ENCODE results near the gene PURB. TPM values are rescaled to one million over a fixed set of nuclear protein-coding genes. Genes with fewer than 3 reads are reported as not detected.

PURB gene
- total and polyA plus RNA-seq, 7 donors = 4.2 to 40.3 (median 31.4) TPM

GRCh38 chr7:44887293-44887692, 2.0 kb upstream of the PURB start:
- intact Hi-C loops (cut with DNase I) = loop anchor here (5.0 to 10.0 kb wide), 4 partner anchors 110 to 802 kb away; partner anchors contain the start of genes OGDH, POLM and ZMIZ2
- no peak for DNase-seq
- no peak for TF ChIP-seq EP300 (IDR thresholded peaks at IDR 0.05)
- TF ChIP-seq CTCF (IDR thresholded peaks at IDR 0.05) = no peak
- TF ChIP-seq POLR2A (IDR thresholded peaks at IDR 0.05) = no peak
- TF ChIP-seq POLR2AphosphoS5 (IDR thresholded peaks at IDR 0.05) = no peak

GRCh38 chr7:44884621-44885393, 523 bp downstream of the PURB start:
- peaks cover 0 to 58% (median 48%) of the 10 kb centered on the region in 4 donors for H3K4me1 ChIP-seq

More at GRCh38 chr7:44887293-44887692, 2.0 kb upstream of the PURB start:
- Histone ChIP-seq H3K36me3 (no peaks in the 10 kb centered on the region), H3K9me3 (no peaks in the 10 kb centered on the region), H3K27me3 (no peaks in the 10 kb centered on the region), H3K4me1 (peaks cover 0 to 35% (median 25%) of the 10 kb centered on the region in 4 donors), H3K27ac (peak overlapping the region in 1 of 4 donors; percentile 100), H3K4me3 (no peak overlapping the region)
- WGBS, 2 donors = 84 to 88% methylated on average over 6 of the region's 6 CpGs

GRCh38 chr7:44883961-44884620, 1.2 kb downstream of the PURB start:
- Histone ChIP-seq H3K4me1 (peaks cover 0 to 64% (median 55%) of the 10 kb centered on the region in 4 donors), H3K27ac (peak overlapping the region; percentile 99 to 100 (median 99)), H3K4me3 (peak overlapping the region; percentile 82 to 94 (median 92)), H3K9me3 (no peaks in the 10 kb centered on the region), H3K27me3 (no peaks in the 10 kb centered on the region), H3K36me3 (no peaks in the 10 kb centered on the region)
- no peak for DNase-seq
- intact Hi-C loops (cut with DNase I) = loop anchor here (2.0 to 10.0 kb wide), 3 partner anchors 87 to 799 kb away; partner anchors contain the start of genes POLM, PPIA and TBRG4
- WGBS, 2 donors = 22 to 39% methylated on average over 24 of the region's 24 CpGs
- TF ChIP-seq POLR2A (IDR thresholded peaks at IDR 0.05) (no peak), CTCF (IDR thresholded peaks at IDR 0.05) (no peak)

More at GRCh38 chr7:44884621-44885393, 523 bp downstream of the PURB start:
- DNase-seq = peak; percentile 82
- Histone ChIP-seq H3K9me3 (no peaks in the 10 kb centered on the region), H3K36me3 (no peaks in the 10 kb centered on the region), H3K4me3 (peak overlapping the region; percentile 82 to 94 (median 92)), H3K27ac (peak overlapping the region; percentile 99 to 100 (median 99)), H3K27me3 (no peaks in the 10 kb centered on the region)
- intact Hi-C loops (cut with DNase I) = loop anchor here (1.0 to 10.0 kb wide), 7 partner anchors 37 to 800 kb away; partner anchors contain the start of genes H2AZ2, OGDH, POLM and PPIA
- TF ChIP-seq CTCF (IDR thresholded peaks at IDR 0.05) = no peak
- peak in 2 of 4 donors; percentile 33 to 70 for TF ChIP-seq POLR2AphosphoS5 (IDR thresholded peaks at IDR 0.05)
- TF ChIP-seq POLR2A (IDR thresholded peaks at IDR 0.05) = no peak
- TF ChIP-seq EP300 (IDR thresholded peaks at IDR 0.05) = no peak
- WGBS, 2 donors = 1% methylated on average over 107 of the region's 107 CpGs

- TF ChIP-seq CTCF (IDR thresholded peaks at IDR 0.05) = no peak
- TF ChIP-seq POLR2AphosphoS5 (IDR thresholded peaks at IDR 0.05) = no peak
- no peak for TF ChIP-seq EP300 (IDR thresholded peaks at IDR 0.05)
- H3K9me3 ChIP-seq = no peaks in the 10 kb centered on the region
- intact Hi-C loops (cut with DNase I) = loop anchor here (10.0 kb wide), 1 partner anchor 798 kb away; the partner anchor contains the start of gene POLM
- peak overlapping the region; percentile 18 to 100 (median 99) for H3K27ac ChIP-seq
- peaks cover 0 to 76% (median 65%) of the 10 kb centered on the region in 4 donors for H3K4me1 ChIP-seq
- 64 to 84% methylated on average over 3 of the region's 3 CpGs for WGBS, 2 donors
- H3K27me3 ChIP-seq = no peaks in the 10 kb centered on the region
- peak overlapping the region in 3 of 4 donors; percentile 3 to 93 (median 35) for H3K4me3 ChIP-seq
- no peak for DNase-seq
- no peaks in the 10 kb centered on the region for H3K36me3 ChIP-seq
Observed at GRCh38 chr7:44882899-44883298, 2.4 kb downstream of the PURB start.

Measured in sigmoid colon (tissue), 7 donors.